H9 (cell line): Measurements from ENCODE around the gene CD244. TPM values are rescaled to one million over a fixed set of nuclear protein-coding genes. Genes with fewer than 3 reads are reported as not detected.

ENCODE experiments used
- DNase-seq: peaks from one replicate; pipeline ENCODE4 v3.0.0-alpha.2; 2017
- H2AFZ ChIP-seq: one replicate; pipeline ENCODE4 v1.6.1; 2013; ENCODE audit warnings: mild to moderate bottlenecking, low read length, control low read depth, moderate library complexity
- H2AK5ac ChIP-seq: 2 replicates; pipeline ENCODE4 v1.6.1; 2013; ENCODE audit warnings: low read length, control low read depth, mixed read lengths; ENCODE audit not compliant: insufficient read length
- H2BK120ac ChIP-seq: one replicate; pipeline ENCODE4 v1.6.1; 2013; ENCODE audit warnings: low read depth, mild to moderate bottlenecking, low read length, control low read depth, inconsistent platforms; ENCODE audit not compliant: poor library complexity, severe bottlenecking
- H2BK12ac ChIP-seq: 2 replicates; pipeline ENCODE4 v1.6.1; 2013; ENCODE audit warnings: low read length, control low read depth, mixed read lengths, low read depth; ENCODE audit not compliant: insufficient read length
- H2BK15ac ChIP-seq: 2 replicates; pipeline ENCODE4 v1.6.1; 2013; ENCODE audit warnings: low read depth, low read length, control low read depth
- H2BK20ac ChIP-seq: one replicate; pipeline ENCODE4 v1.6.1; 2013; ENCODE audit warnings: low read depth, mild to moderate bottlenecking, low read length, control low read depth, inconsistent platforms; ENCODE audit not compliant: poor library complexity, severe bottlenecking
- H2BK5ac ChIP-seq: 2 replicates; pipeline ENCODE4 v1.6.1; 2013; ENCODE audit warnings: low read length, control low read depth, mixed read lengths; ENCODE audit not compliant: insufficient read length
- H3K14ac ChIP-seq: 2 replicates; pipeline ENCODE4 v1.6.1; 2013; ENCODE audit warnings: low read length, control low read depth; ENCODE audit not compliant: insufficient read depth
- H3K18ac ChIP-seq: 2 replicates; pipeline ENCODE4 v1.6.1; 2013; ENCODE audit warnings: low read depth, mild to moderate bottlenecking, mixed read lengths, low read length, control low read depth; ENCODE audit not compliant: insufficient read length
- H3K23ac ChIP-seq: 2 replicates; pipeline ENCODE4 v1.6.1; 2013; ENCODE audit warnings: low read length, control low read depth, mixed read lengths, low read depth; ENCODE audit not compliant: insufficient read length
- H3K23me2 ChIP-seq: 2 replicates; pipeline ENCODE4 v1.6.1; 2013; ENCODE audit warnings: low read depth, mild to moderate bottlenecking, mixed read lengths, low read length, control low read depth; ENCODE audit not compliant: insufficient read length, poor library complexity, severe bottlenecking
- H3K27ac ChIP-seq: 2 replicates; pipeline ENCODE4 v1.5.1; 2013; ENCODE audit warnings: low read length, control low read depth, mixed read lengths, low read depth; ENCODE audit not compliant: insufficient read length
- H3K27me3 ChIP-seq: 2 replicates; pipeline ENCODE4 v1.6.1; 2013; ENCODE audit warnings: low read length, control low read depth, inconsistent platforms; ENCODE audit not compliant: insufficient read depth
- H3K4ac ChIP-seq: 2 replicates; pipeline ENCODE4 v1.6.1; 2013; ENCODE audit warnings: low read depth, mild to moderate bottlenecking, control low read depth, inconsistent platforms, low read length, moderate library complexity
- H3K4me1 ChIP-seq: 2 replicates; pipeline ENCODE4 v1.6.1; 2013; ENCODE audit warnings: low read length, control low read depth, inconsistent platforms; ENCODE audit not compliant: insufficient read depth
- H3K4me2 ChIP-seq: 2 replicates; pipeline ENCODE4 v1.6.1; 2013; ENCODE audit warnings: low read length, control low read depth, mixed read lengths; ENCODE audit not compliant: insufficient read length, insufficient read depth
- H3K56ac ChIP-seq: 2 replicates; pipeline ENCODE4 v1.6.1; 2013; ENCODE audit warnings: low read depth, mild to moderate bottlenecking, mixed read lengths, low read length, control low read depth; ENCODE audit not compliant: insufficient read length
- H3K79me1 ChIP-seq: 2 replicates; pipeline ENCODE4 v1.6.1; 2013; ENCODE audit warnings: low read depth, mild to moderate bottlenecking, moderate library complexity, low read length, control low read depth, inconsistent platforms; ENCODE audit not compliant: insufficient read depth, poor library complexity, severe bottlenecking
- H3K79me2 ChIP-seq: 2 replicates; pipeline ENCODE4 v1.6.1; 2013; ENCODE audit warnings: low read length, control low read depth, inconsistent platforms; ENCODE audit not compliant: insufficient read depth
- H3K9ac ChIP-seq: 2 replicates; pipeline ENCODE4 v1.6.1; 2013; ENCODE audit warnings: low read length, control low read depth, mixed read lengths; ENCODE audit not compliant: insufficient read length; ENCODE audit errors: extremely low read depth
- H3K9me3 ChIP-seq: one replicate; pipeline ENCODE4 v1.6.1; 2013; ENCODE audit warnings: low read depth, low read length, inconsistent platforms; ENCODE audit not compliant: control insufficient read depth
- H3T11ph ChIP-seq: one replicate; pipeline ENCODE4 v1.6.1; 2013; ENCODE audit warnings: mild to moderate bottlenecking, low read length, control low read depth, inconsistent platforms
- H4K20me1 ChIP-seq: one replicate; pipeline ENCODE4 v1.6.1; 2013; ENCODE audit not compliant: control insufficient read depth, insufficient read length, insufficient read depth
- H4K5ac ChIP-seq: 2 replicates; pipeline ENCODE4 v1.6.1; 2013; ENCODE audit warnings: low read depth, mild to moderate bottlenecking, mixed read lengths, low read length, control low read depth; ENCODE audit not compliant: insufficient read length
- H4K8ac ChIP-seq: replicated peaks from 2 replicates; pipeline ENCODE4 v1.6.1; 2013; ENCODE audit warnings: low read length, control low read depth, mixed read lengths, low read depth; ENCODE audit not compliant: insufficient read length
- H4K91ac ChIP-seq: 2 replicates; pipeline ENCODE4 v1.6.1; 2013; ENCODE audit warnings: low read depth, mild to moderate bottlenecking, moderate library complexity, mixed read lengths, low read length, control low read depth; ENCODE audit not compliant: insufficient read length
- H3K27ac Mint-ChIP-seq, 3 experiments: 2 replicates in 2 of 3; 3 replicates in 1 of 3; pipeline ENCODE4 v1.8.0; 2020 to 2021; ENCODE audit warnings: mixed read lengths in 3 of 3, mild to moderate bottlenecking in 1 of 3, moderate library complexity in 1 of 3
- H3K27me3 Mint-ChIP-seq: 2 replicates; pipeline ENCODE4 v1.8.0; 2021; ENCODE audit warnings: low read depth, mild to moderate bottlenecking, moderate library complexity, mixed read lengths
- H3K36me3 Mint-ChIP-seq, 3 experiments: 2 replicates in 2 of 3; 3 replicates in 1 of 3; pipeline ENCODE4 v1.8.0; 2020 to 2021; ENCODE audit warnings: low read depth in 3 of 3, mixed read lengths in 3 of 3; ENCODE audit not compliant: insufficient read depth in 1 of 3
- H3K4me1 Mint-ChIP-seq, 2 experiments: 2 replicates each; pipeline ENCODE4 v1.8.0; 2020; ENCODE audit warnings: mixed read lengths in 2 of 2
- H3K4me3 Mint-ChIP-seq, 2 experiments: 2 replicates in 1 of 2; 3 replicates in 1 of 2; pipeline ENCODE4 v1.8.0; 2020 to 2021; ENCODE audit warnings: mild to moderate bottlenecking in 2 of 2, mixed read lengths in 2 of 2, moderate library complexity in 1 of 2
- H3K9me3 Mint-ChIP-seq, 2 experiments: 2 replicates in 1 of 2; 3 replicates in 1 of 2; pipeline ENCODE4 v1.8.0; 2020; ENCODE audit warnings: mild to moderate bottlenecking in 2 of 2, mixed read lengths in 2 of 2, moderate library complexity in 1 of 2
- CTCF ChIP-seq: fragments of 200-600 bp; sonication (generic); conservative IDR thresholded peaks from 3 replicates; pipeline ENCODE4 v1.8.0; 2021; ENCODE audit warnings: antibody characterized with exemption, mild to moderate bottlenecking
- WGBS: extraction: QIAGEN DNeasy Blood & Tissue Kit; methylation state at CpG from one replicate; pipeline ENCODE4 v1.1.7; 2013; ENCODE audit warnings: missing lambda C conversion rate, low lambda C conversion rate, mixed read lengths; ENCODE audit not compliant: insufficient read length; ENCODE audit errors: extremely low coverage; 5-methylcytosine and 5-hydroxymethylcytosine counted together
- total RNA-seq: library from RNA; stranded (reverse); gene quantifications from 2 replicates; pipeline ENCODE4 v1.2.1, GENCODE V29; 2021

Gene CD244
- total RNA-seq, 1 experiment from 2014 or later, result not detected

GRCh38 chr1:160863774-160864131, 1.1 kb upstream of the CD244 start:
- no peaks in the 10 kb centered on the region for H3K9me3 Mint-ChIP-seq
- no peak overlapping the region for H2BK5ac ChIP-seq
- H2BK12ac ChIP-seq, result no peak overlapping the region
- H3K36me3 Mint-ChIP-seq, result no peaks in the 10 kb centered on the region
- H2BK20ac ChIP-seq, result no peak overlapping the region
- no peak overlapping the region for H2BK15ac ChIP-seq
- no CpG with 5 or more reads among the region's 4 CpGs for WGBS
- no peak overlapping the region for H3K9ac ChIP-seq
- H3K27ac Mint-ChIP-seq, result no peak overlapping the region
- no peak overlapping the region for H3K56ac ChIP-seq
- H2BK120ac ChIP-seq, result no peak overlapping the region
- no peak for DNase-seq
- no peak overlapping the region for H4K91ac ChIP-seq
- no peaks in the 10 kb centered on the region for H3K23me2 ChIP-seq
- H3K14ac ChIP-seq, result no peak overlapping the region
- no peak overlapping the region for H3K23ac ChIP-seq
- H3K4me1 ChIP-seq, result no peaks in the 10 kb centered on the region
- no peaks in the 10 kb centered on the region for H3K79me1 ChIP-seq
- H3K27me3 Mint-ChIP-seq, result peaks cover 1% of the 10 kb centered on the region; the same call in 1 of the 2 replicates
- no peak overlapping the region for H3T11ph ChIP-seq
- no peaks in the 10 kb centered on the region for H4K20me1 ChIP-seq
- H2AFZ ChIP-seq, result no peak overlapping the region
- no peak overlapping the region for H2AK5ac ChIP-seq
- H3K9me3 ChIP-seq, result no peaks in the 10 kb centered on the region
- no peak overlapping the region for H3K27ac ChIP-seq
- H3K4me3 Mint-ChIP-seq, result no peak overlapping the region
- no peaks in the 10 kb centered on the region for H3K27me3 ChIP-seq
- H3K18ac ChIP-seq, result no peak overlapping the region
- no peak overlapping the region for H4K5ac ChIP-seq
- H3K4me2 ChIP-seq, result no peak overlapping the region
- no peak overlapping the region for H4K8ac ChIP-seq
- TF ChIP-seq CTCF, result no peak
- no peak overlapping the region for H3K4ac ChIP-seq
- H3K4me1 Mint-ChIP-seq, result 0 out of 4 replicates have a peak, but pooled peaks cover 0 to 3% of the 10 kb centered on the region in 2 experiments
- no peaks in the 10 kb centered on the region for H3K79me2 ChIP-seq
